Measurements from ENCODE around the gene CACNA1C.

- TF ChIP-seq CTCF (IDR thresholded peaks at IDR 0.05) = no peak
- TF ChIP-seq EZH2 (IDR thresholded peaks at IDR 0.05; ENCODE audit: borderline replicate concordance, insufficient read depth, low read depth, low read length, poor library complexity, severe bottlenecking) = no peak
Observed at GRCh38 chr12:2386566-2386965, 333.8 kb downstream of the CACNA1C start.

All from B cell (primary cell).